PC-9 (cell line): ENCODE data around the gene LUZP2. TPM values are rescaled to one million over a fixed set of nuclear protein-coding genes. Genes with fewer than 3 reads are reported as not detected.

Experiments used
- BruUV-seq: library from RNA; stranded (reverse); fragments of 400-500 nt; replicated peaks from 2 replicates; lab custom pipeline; 2021; lab: Mats Ljungman, UMichigan
- CTCF ChIA-PET: fragments of 300-600 bp; sonication (Branson Sonifier 250); formaldehyde crosslinking; loops from one replicate; lab custom pipeline; 2022; ENCODE audit warnings: antibody characterized with exemption; lab: Charles Lee
- POLR2A ChIA-PET: fragments of 300-600 bp; sonication (Branson Sonifier 250); formaldehyde crosslinking; loops from one replicate; lab custom pipeline; 2022; ENCODE audit warnings: antibody characterized with exemption; ENCODE audit not compliant: unreplicated experiment; lab: Charles Lee
- DNase-seq, 2 experiments: peaks; one replicate each; pipeline versions ENCODE4 v3.0.0 to v3.0.0-alpha.2; 2015 to 2022; ENCODE audit warnings: mixed read lengths in 1 of 2
- H2AFZ ChIP-seq: fragments of 200-600 bp; sonication (generic); 2 replicates; pipeline ENCODE4 v1.8.1; 2017; ENCODE audit warnings: antibody characterized with exemption
- H3F3A ChIP-seq: fragments of 200-600 bp; sonication (generic); 2 replicates; pipeline ENCODE4 v1.8.1; 2017; ENCODE audit warnings: antibody characterized with exemption, mild to moderate bottlenecking, low read depth; ENCODE audit not compliant: insufficient read depth
- H3K27ac ChIP-seq: fragments of 200-600 bp; sonication (generic); 2 replicates; pipeline ENCODE4 v1.6.1; 2016; ENCODE audit warnings: mixed run types
- H3K27me3 ChIP-seq: fragments of 200-600 bp; sonication (generic); 2 replicates; pipeline ENCODE4 v1.6.1; 2016; ENCODE audit warnings: low read depth, mixed run types; ENCODE audit not compliant: insufficient read depth
- H3K36me3 ChIP-seq: fragments of 200-600 bp; sonication (generic); 2 replicates; pipeline ENCODE4 v1.6.1; 2016; ENCODE audit warnings: low read depth, mixed run types
- H3K4me1 ChIP-seq: fragments of 200-600 bp; sonication (generic); replicated peaks from 2 replicates; pipeline ENCODE4 v1.6.1; 2016; ENCODE audit warnings: mixed run types; ENCODE audit not compliant: insufficient read depth
- H3K4me2 ChIP-seq: fragments of 200-600 bp; sonication (generic); 2 replicates; pipeline ENCODE4 v1.6.1; 2017; ENCODE audit warnings: mixed run types
- H3K4me3 ChIP-seq: fragments of 200-600 bp; sonication (generic); 2 replicates; pipeline ENCODE4 v1.6.1; 2016; ENCODE audit warnings: mixed run types
- H3K79me2 ChIP-seq: fragments of 200-600 bp; sonication (generic); 2 replicates; pipeline ENCODE4 v1.6.1; 2017; ENCODE audit warnings: low read depth, mixed run types
- H3K9me2 ChIP-seq: fragments of 200-600 bp; sonication (generic); 2 replicates; pipeline ENCODE4 v1.8.1; 2017; ENCODE audit warnings: mild to moderate bottlenecking; ENCODE audit not compliant: insufficient read depth
- H3K9me3 ChIP-seq: fragments of 200-600 bp; sonication (generic); 2 replicates; pipeline ENCODE4 v1.8.1; 2016; ENCODE audit warnings: low read depth; ENCODE audit not compliant: insufficient read depth
- H4K20me1 ChIP-seq: fragments of 200-600 bp; sonication (generic); 2 replicates; pipeline ENCODE4 v1.8.1; 2017; ENCODE audit not compliant: insufficient read depth
- EZH2 ChIP-seq: fragments of 200-600 bp; sonication (generic); IDR thresholded peaks from 2 replicates; pipeline ENCODE4 v1.8.0; 2017; ENCODE audit warnings: antibody characterized with exemption, low read depth
- intact Hi-C: fragments of 100-400 bp; cut with micrococcal nuclease; formaldehyde crosslinking; loops from one replicate; pipeline ENCODE4 v1.10.0; 2022; ENCODE audit not compliant: unreplicated experiment
- total RNA-seq: library from RNA; stranded (reverse); gene quantifications from 2 replicates; pipeline ENCODE4 v1.2.3, GENCODE V29; 2021
- TF ChIP-seq, protein P1 (sequence below): fragments of 200-600 bp; sonication (generic); conservative IDR thresholded peaks from 2 replicates; pipeline ENCODE4 v1.6.1; 2017; ENCODE audit warnings: mixed run types, antibody characterized with exemption, mild to moderate bottlenecking, moderate library complexity

LUZP2 gene
- total RNA-seq, 1 experiment from 2014 or later, result 0.15 TPM

GRCh38 chr11:24683583-24683982 is 186.7 kb downstream of the LUZP2 start:
- Histone ChIP-seq H3F3A (no peaks in the 10 kb centered on the region), H3K27me3 (no peaks in the 10 kb centered on the region), H4K20me1 (no peaks in the 10 kb centered on the region), H3K4me2 (no peak overlapping the region), H3K36me3 (no peaks in the 10 kb centered on the region), H2AFZ (no peak overlapping the region), H3K79me2 (no peaks in the 10 kb centered on the region), H3K9me2 (no peaks in the 10 kb centered on the region), H3K4me1 (no peaks in the 10 kb centered on the region), H3K27ac (no peak overlapping the region), H3K4me3 (no peak overlapping the region), H3K9me3 (no peaks in the 10 kb centered on the region)
- ChIA-PET CTCF (no interaction called here), POLR2A (no interaction called here)
- no TSS peak for BruUV-seq
- no peak for DNase-seq
- intact Hi-C loops, result no loop called here
- TF ChIP-seq EZH2, result no peak
- TF ChIP-seq, protein P1, sequence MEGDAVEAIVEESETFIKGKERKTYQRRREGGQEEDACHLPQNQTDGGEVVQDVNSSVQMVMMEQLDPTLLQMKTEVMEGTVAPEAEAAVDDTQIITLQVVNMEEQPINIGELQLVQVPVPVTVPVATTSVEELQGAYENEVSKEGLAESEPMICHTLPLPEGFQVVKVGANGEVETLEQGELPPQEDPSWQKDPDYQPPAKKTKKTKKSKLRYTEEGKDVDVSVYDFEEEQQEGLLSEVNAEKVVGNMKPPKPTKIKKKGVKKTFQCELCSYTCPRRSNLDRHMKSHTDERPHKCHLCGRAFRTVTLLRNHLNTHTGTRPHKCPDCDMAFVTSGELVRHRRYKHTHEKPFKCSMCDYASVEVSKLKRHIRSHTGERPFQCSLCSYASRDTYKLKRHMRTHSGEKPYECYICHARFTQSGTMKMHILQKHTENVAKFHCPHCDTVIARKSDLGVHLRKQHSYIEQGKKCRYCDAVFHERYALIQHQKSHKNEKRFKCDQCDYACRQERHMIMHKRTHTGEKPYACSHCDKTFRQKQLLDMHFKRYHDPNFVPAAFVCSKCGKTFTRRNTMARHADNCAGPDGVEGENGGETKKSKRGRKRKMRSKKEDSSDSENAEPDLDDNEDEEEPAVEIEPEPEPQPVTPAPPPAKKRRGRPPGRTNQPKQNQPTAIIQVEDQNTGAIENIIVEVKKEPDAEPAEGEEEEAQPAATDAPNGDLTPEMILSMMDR, result no peak

DNA sequence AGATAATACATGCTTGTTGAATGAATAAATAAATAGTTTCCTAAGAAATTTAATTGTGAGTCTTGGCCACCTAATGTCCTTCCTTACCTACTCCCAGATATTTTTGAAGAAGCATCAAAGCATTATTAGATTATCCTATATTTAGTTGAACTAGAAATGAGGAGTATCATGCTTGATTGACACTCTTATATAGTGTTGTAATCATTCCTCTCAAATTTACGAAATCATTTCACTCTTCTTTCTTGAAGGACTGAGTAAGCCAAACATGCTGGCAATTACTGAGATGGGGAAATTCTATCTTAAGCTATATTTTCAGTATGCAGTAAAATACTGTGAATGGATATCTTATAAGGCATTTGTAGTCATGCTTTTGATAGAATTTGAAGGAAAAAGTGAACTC is 189.0 kb downstream of the LUZP2 start:
- intact Hi-C loops, result no loop called here
- Histone ChIP-seq H3F3A (no peaks in the 10 kb centered on the region), H4K20me1 (no peaks in the 10 kb centered on the region), H3K36me3 (no peaks in the 10 kb centered on the region), H3K79me2 (no peaks in the 10 kb centered on the region), H3K27ac (no peak overlapping the region), H3K4me3 (no peak overlapping the region), H2AFZ (no peak overlapping the region), H3K4me2 (no peak overlapping the region), H3K9me2 (no peaks in the 10 kb centered on the region), H3K4me1 (0 out of 2 replicates have a peak, but pooled peaks cover 5% of the 10 kb centered on the region), H3K27me3 (no peaks in the 10 kb centered on the region), H3K9me3 (no peaks in the 10 kb centered on the region)
- BruUV-seq, result no TSS peak
- POLR2A ChIA-PET, result no interaction called here
- DNase-seq, result no peak
- TF ChIP-seq, protein P1, result no peak
- TF ChIP-seq EZH2, result no peak
- CTCF ChIA-PET, result no interaction called here

GRCh38 chr11:24687531-24688147 is 190.8 kb downstream of the LUZP2 start:
- Histone ChIP-seq H3K27ac (no peak overlapping the region), H3F3A (no peaks in the 10 kb centered on the region), H3K4me1 (0 out of 2 replicates have a peak, but pooled peaks cover 5% of the 10 kb centered on the region), H3K36me3 (no peaks in the 10 kb centered on the region), H2AFZ (no peak overlapping the region), H3K4me2 (no peak overlapping the region), H3K27me3 (no peaks in the 10 kb centered on the region), H4K20me1 (no peaks in the 10 kb centered on the region), H3K79me2 (no peaks in the 10 kb centered on the region), H3K9me3 (no peaks in the 10 kb centered on the region), H3K9me2 (no peaks in the 10 kb centered on the region), H3K4me3 (no peak overlapping the region)
- no peak for DNase-seq
- intact Hi-C loops, result no loop called here
- TF ChIP-seq, protein P1, result no peak
- no peak for TF ChIP-seq EZH2
- ChIA-PET CTCF (no interaction called here), POLR2A (no interaction called here)
- BruUV-seq, result no TSS peak
